ENCODE measurements around the gene PSMD11.

- no peak for TF ChIP-seq CTCF (IDR thresholded peaks at IDR 0.05; ENCODE audit: low read length)
- TF ChIP-seq EZH2 (IDR thresholded peaks at IDR 0.05; ENCODE audit: borderline replicate concordance, low read length), result no peak
These were observed 7.6 kb downstream of the PSMD11 start for GRCh38 chr17:32451879-32452278.

Measured in OCI-LY1 (cell line).